CD4-positive, alpha-beta T cell treated with Interleukin-10 for 1 hour (primary cell): ENCODE measurements around the gene YKT6.

Experiments used
- DNase-seq: peaks from one replicate; pipeline ENCODE4 v3.0.0-alpha.2; 2020

YKT6 gene

GRCh38 chr7:44263326-44264082 lies 62.7 kb downstream of the YKT6 start:
- DNase-seq, result no peak
